ENCODE data around the gene CR1L. TPM values are rescaled to one million over a fixed set of nuclear protein-coding genes. Genes with fewer than 3 reads are reported as not detected.

The CR1L gene
- total RNA-seq, 1 donor from 2014 or later = not detected

Other genes starting within 250 kb of the CR1L start
- not detected in 2 replicates for gene CR2, start 190.8 kb upstream of the CR1L start, total RNA-seq
- not detected in 2 replicates for gene CR1, start 149.0 kb upstream of the CR1L start, total RNA-seq
- 72.0 and 75.5 TPM in 2 replicates for gene CD46, start 106.9 kb downstream of the CR1L start, total RNA-seq